HG02623 (cell line): ENCODE measurements around the gene SCG2.

Experiments used
- ATAC-seq: cut with Tn5 transposase; IDR thresholded peaks from one replicate; pipeline ENCODE4 v1.9.1; 2021; ENCODE audit warnings: moderate library complexity; ENCODE audit not compliant: unreplicated experiment

Gene SCG2, protein sequence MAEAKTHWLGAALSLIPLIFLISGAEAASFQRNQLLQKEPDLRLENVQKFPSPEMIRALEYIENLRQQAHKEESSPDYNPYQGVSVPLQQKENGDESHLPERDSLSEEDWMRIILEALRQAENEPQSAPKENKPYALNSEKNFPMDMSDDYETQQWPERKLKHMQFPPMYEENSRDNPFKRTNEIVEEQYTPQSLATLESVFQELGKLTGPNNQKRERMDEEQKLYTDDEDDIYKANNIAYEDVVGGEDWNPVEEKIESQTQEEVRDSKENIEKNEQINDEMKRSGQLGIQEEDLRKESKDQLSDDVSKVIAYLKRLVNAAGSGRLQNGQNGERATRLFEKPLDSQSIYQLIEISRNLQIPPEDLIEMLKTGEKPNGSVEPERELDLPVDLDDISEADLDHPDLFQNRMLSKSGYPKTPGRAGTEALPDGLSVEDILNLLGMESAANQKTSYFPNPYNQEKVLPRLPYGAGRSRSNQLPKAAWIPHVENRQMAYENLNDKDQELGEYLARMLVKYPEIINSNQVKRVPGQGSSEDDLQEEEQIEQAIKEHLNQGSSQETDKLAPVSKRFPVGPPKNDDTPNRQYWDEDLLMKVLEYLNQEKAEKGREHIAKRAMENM

DNA sequence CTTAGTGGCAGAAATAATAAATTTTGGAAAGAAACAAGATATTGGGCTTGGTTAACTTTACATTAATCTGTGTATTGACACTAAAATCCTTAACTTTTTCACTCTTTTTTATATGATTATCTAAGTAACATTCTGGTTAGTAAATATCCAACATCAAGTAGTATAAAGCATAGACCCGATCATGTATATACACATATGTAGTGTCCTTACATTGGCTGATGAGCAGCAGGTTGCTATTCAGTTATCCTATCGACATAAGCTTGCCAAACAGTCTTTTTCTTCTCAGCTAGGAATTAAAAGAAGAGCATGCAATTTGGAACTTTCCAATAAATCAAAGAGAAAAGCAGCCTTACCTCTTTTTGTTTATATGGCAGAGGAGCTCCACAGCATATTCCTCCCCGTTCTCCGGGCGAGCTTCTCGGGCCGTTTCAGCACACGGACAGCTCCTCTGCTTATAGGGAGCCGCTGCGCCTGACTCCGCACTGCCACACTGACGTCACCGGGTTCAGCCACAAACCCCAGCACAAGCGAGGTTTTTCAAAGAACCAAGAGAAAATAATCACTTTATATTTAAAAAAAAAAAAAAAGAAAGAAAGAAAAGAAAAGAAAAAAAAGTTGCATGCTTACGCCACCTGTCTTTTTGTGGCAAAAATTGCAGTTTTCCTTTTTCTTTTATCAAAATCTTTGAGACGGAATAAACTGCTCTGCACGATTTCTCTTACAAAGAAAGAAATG lies at the start of gene SCG2:
TSS of gene SCG2 (minus strand) at position 430 of the 735 bp plus-strand sequence. CDS start 3,079 bp downstream, outside the sequence.
- peak; percentile 86 for ATAC-seq

GRCh38 chr2:223649554-223650533 lies 47.7 kb upstream of the SCG2 start:
- no peak for ATAC-seq

- no peak for ATAC-seq
Observed at GRCh38 chr2:223648755-223649154, 46.6 kb upstream of the SCG2 start.

DNA sequence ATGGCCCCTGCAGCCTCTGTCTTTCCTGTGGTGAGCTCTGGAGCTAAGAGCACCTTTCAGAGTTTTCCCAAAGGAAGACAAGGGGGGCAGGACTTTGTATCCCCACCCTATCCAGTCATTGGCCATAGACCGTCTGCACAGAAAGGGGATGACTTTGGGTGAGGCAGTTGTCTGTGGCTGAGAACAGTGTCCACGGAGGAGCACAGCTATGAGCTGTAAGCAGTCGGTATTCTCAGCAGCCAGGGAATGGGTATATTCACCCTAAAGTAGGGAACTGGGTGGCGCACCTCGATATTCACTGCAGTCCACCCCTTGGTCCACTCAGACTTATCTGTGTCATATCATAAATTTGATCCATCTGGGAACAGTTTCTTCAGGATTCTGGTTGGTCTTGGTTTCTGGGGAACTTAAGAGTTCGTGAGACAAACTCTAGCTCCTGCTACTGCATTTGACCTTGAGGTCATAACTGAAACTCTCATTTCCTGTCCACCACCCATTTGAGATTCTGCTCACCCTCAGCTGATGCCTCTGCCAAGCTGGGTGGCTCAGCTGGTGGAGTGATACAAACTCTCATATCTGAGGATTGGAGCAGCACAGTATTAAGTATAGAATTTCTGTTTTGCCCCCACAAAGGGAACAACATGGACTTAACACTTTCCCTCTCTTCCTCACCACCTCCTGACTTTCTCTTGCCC lies 45.2 kb upstream of the SCG2 start:
- peak; percentile 84 for ATAC-seq

GRCh38 chr2:223644136-223644535 lies 42.0 kb upstream of the SCG2 start:
- no peak for ATAC-seq

GRCh38 chr2:223643309-223643708 lies 41.1 kb upstream of the SCG2 start:
- no peak for ATAC-seq

- ATAC-seq = no peak
Observed at GRCh38 chr2:223642506-223642905, 40.3 kb upstream of the SCG2 start.

DNA sequence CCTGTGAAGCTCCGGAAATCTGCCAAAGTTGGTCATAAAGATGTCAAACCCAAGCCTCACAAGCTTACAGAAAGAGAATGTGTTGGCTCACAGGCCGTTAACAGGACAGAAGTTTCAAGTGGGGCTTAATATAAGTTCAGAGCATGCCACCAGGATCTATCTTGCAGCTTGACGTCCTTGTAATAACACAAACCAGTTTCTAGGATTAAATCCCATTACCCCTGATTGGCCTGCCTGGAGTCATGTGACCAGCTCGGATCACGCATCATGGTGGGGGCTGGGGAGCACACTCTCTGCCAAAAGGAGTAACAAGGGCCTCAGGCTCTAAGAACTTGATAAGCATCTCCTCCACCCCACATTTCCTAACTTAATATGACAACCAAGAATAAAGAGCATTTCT lies 38.9 kb upstream of the SCG2 start:
- no peak for ATAC-seq

GRCh38 chr2:223635080-223635479 lies 32.9 kb upstream of the SCG2 start:
- no peak for ATAC-seq

GRCh38 chr2:223634238-223634637 lies 32.1 kb upstream of the SCG2 start:
- no peak for ATAC-seq

- ATAC-seq = no peak
Observed at GRCh38 chr2:223633656-223634055, 31.5 kb upstream of the SCG2 start.

DNA sequence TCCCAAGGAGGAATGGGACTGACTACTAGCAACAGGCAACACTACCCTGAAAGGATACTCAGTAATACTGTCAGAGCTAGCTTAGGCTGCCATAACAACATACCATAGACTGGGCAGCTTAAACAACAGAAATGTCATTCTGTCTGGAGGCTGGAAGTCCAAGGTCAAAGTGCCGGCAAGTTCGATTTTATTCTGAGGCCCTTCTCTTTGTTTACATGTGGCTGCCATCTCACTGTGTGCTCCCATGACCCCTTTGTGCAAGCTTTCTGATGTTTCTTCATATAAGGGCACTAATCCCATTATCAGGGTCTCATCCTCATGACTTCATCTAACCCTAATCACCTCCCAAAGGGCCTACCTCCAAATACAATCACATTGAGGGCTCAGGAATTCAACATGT lies 30.7 kb upstream of the SCG2 start:
- ATAC-seq = no peak

DNA sequence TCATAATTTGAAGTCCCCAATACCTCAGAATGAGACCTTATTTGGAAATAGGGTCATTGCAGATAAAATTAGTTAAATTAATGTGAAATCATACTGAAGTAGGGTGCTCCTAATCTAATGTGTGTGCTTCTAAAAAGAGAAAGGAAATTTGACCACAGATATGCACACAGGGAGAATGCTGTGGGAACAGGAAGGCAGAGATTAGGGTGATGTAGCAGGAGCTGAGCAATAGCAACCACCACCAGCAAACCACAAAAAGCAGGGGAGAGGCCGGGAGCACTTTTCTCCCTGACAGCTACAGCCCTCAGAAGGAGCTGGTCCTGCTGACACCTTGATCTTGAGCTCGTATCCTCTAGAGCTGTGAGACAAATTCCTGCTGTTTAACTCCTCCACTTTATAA lies 24.6 kb upstream of the SCG2 start:
- ATAC-seq = no peak

- no peak for ATAC-seq
Observed at GRCh38 chr2:223625652-223626051, 23.5 kb upstream of the SCG2 start.

- ATAC-seq = no peak
Observed at GRCh38 chr2:223621901-223622300, 19.7 kb upstream of the SCG2 start.

DNA sequence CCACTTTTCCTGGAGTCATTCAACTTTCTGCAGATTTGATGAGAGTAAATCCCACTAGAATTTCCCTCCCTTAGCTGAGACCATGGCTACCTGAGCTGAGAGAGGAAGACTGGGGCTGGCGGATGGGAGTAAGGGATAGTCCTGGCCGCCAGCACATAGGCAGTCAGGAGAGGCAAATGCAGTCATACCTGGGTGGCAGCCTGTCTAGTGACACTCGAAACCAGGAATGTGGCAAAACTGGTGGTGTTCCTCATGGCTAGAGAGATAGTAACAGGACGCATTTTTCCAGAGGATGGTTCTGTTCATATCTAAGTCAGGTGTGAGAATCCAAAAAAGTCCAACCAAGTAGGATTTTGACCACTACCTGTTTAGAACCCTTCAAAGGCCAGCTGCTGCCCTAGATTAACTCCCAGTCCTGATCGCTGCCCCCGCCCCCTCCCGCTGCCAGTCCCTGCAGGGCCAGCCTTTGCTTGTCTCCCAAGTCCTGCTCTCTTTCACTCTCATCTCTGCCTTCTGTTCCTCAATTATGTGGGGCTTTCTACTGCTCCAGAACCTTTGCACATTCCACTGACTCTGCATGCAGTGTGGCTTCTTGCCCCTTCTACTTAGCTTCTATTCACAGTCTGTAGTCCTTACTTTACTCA lies 17.4 kb upstream of the SCG2 start:
- ATAC-seq = no peak

GRCh38 chr2:223618172-223619035 lies 16.2 kb upstream of the SCG2 start:
- ATAC-seq = no peak

DNA sequence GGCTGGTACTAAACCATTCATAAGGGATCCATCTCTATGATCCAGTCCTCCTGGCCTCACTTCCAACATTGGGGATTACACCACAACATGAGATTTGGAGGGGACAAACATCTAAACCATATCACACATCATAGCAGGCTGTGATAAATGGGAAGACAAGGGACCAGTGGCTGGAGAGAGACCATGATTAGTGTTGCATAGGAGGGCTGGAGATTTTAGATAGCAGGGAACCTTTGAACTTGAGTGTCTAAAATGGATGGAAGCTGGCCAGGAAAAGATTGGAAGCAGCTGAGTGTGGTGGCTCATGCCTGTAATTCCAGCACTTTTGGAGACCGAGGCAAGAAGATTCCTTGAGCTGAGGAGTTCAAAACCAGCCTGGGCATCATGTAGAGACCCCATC lies 12.4 kb upstream of the SCG2 start:
- ATAC-seq = no peak
